Testis (tissue), 3 donors: Measurements from ENCODE around the gene ARL15. TPM values are rescaled to one million over a fixed set of nuclear protein-coding genes. Genes with fewer than 3 reads are reported as not detected.

Experiments
- DNase-seq: peaks from one replicate; pipeline ENCODE4 v3.0.0-alpha.2; 2019
- H3K27ac ChIP-seq, 2 donors: fragments of 200-600 bp; sonication (generic); one replicate each; pipeline ENCODE4 v1.5.1; 2019
- H3K27me3 ChIP-seq: fragments of 200-600 bp; sonication (generic); one replicate; pipeline ENCODE4 v1.5.1; 2019
- H3K36me3 ChIP-seq: fragments of 200-600 bp; sonication (generic); one replicate; pipeline ENCODE4 v1.5.1; 2017; ENCODE audit warnings: low read depth; ENCODE audit errors: missing control alignments
- H3K4me1 ChIP-seq: fragments of 200-600 bp; sonication (generic); one replicate; pipeline ENCODE4 v1.5.1; 2019
- H3K4me3 ChIP-seq, 2 donors: fragments of 200-600 bp; sonication (generic); one replicate each; pipeline ENCODE4 v1.5.1; 2017 to 2019
- H3K9me3 ChIP-seq: fragments of 200-600 bp; sonication (generic); one replicate; pipeline ENCODE4 v1.5.1; 2017
- POLR2A ChIP-seq: fragments of 450-650 bp; IDR thresholded peaks from one replicate; pipeline ENCODE4 v1.6.1; 2017; ENCODE audit warnings: antibody characterized with exemption, mild to moderate bottlenecking, moderate library complexity
- WGBS, 2 donors: methylation state at CpG; one replicate each; pipeline ENCODE4 v1.1.5; 2018; 5-methylcytosine and 5-hydroxymethylcytosine counted together
- intact Hi-C: fragments of 100-400 bp; cut with DNase I; formaldehyde crosslinking; loops from one replicate; pipeline ENCODE4 v1.15.1; 2023; ENCODE audit warnings: low total_unique reads
- polyA plus RNA-seq: library from polyadenylated mRNA; stranded (reverse); fragments of 350-450 nt; fragmentation: Illumina TruSeq; extraction: RNeasy Lipid Tissue Mini Kit (QIAGEN cat#74804); gene quantifications from one replicate; pipeline ENCODE4 v1.2.3, GENCODE V29; 2014; ENCODE audit warnings: low read depth, low replicate concordance; ENCODE audit not compliant: insufficient read depth
- total RNA-seq, 2 donors: library from RNA; depleted of rRNA; stranded (reverse); fragments of >200 nt; gene quantifications; one replicate each; pipeline ENCODE4 v1.2.3, GENCODE V29; 2016
- TF ChIP-seq, protein P1 (sequence below), 3 experiments: fragments of 450-650 bp in 2 of 3; fragments of 200-600 bp in 1 of 3; sonication (generic) in 1 of 3; IDR thresholded peaks; one replicate each; pipeline ENCODE4 v1.5.1; 2016 to 2019; ENCODE audit warnings: antibody characterized with exemption in 3 of 3, mild to moderate bottlenecking in 2 of 3, moderate library complexity in 1 of 3

The ARL15 gene
- total and polyA plus RNA-seq, 3 donors from 2014 or later = 36.6 to 88.6 (median 75.2) TPM

DNA sequence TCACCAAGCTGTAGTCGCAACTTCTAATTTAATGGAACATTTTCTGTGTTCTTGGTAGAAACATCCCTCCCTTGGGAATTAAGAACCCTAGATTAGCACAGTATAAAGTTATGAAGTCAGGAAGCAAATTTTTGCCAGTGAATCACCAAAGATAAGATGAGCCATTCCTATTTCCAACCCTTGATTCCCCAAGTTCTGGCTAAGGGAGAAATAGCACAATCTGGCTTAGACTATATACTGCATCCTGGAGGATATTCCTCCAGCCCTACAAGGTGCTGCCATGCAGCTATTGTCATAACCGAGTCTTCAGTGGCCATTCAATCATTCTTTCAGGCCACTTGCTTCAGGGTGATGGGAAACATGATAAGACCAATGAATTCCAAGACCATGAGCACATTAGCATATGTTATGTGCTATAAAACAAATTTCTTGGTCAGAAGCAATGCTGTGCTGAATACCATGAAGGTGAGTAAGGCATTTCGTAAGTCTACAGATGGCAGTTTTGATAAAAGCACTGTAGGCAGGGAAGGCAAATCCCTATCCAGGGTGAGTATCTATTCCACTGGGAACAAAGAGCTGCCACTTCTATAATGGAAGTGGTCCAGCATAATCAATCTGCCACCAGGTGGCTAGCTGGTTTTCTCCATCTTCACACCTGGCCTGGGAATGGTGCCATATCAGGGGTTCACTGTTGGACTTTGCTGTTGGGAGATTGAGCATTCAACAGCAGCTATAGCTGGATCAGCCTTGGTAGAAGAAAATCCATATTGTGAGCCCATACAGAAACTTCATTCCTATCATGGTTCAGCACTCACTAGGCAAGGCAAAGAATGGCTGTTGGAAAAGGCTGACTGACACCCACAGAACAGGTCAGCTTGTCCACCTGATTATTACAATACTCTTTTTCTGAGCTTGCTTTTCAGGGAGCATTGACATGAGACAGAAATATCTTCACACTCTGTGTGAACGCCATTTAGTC lies 19.6 kb upstream of the ARL15 start:
- no peak overlapping the region for H3K4me3 ChIP-seq
- intact Hi-C loops = no loop called here
- H3K36me3 ChIP-seq = no peaks in the 10 kb centered on the region
- no peak for DNase-seq
- no peaks in the 10 kb centered on the region for H3K9me3 ChIP-seq
- H3K27ac ChIP-seq = no peak overlapping the region
- TF ChIP-seq, protein P1, sequence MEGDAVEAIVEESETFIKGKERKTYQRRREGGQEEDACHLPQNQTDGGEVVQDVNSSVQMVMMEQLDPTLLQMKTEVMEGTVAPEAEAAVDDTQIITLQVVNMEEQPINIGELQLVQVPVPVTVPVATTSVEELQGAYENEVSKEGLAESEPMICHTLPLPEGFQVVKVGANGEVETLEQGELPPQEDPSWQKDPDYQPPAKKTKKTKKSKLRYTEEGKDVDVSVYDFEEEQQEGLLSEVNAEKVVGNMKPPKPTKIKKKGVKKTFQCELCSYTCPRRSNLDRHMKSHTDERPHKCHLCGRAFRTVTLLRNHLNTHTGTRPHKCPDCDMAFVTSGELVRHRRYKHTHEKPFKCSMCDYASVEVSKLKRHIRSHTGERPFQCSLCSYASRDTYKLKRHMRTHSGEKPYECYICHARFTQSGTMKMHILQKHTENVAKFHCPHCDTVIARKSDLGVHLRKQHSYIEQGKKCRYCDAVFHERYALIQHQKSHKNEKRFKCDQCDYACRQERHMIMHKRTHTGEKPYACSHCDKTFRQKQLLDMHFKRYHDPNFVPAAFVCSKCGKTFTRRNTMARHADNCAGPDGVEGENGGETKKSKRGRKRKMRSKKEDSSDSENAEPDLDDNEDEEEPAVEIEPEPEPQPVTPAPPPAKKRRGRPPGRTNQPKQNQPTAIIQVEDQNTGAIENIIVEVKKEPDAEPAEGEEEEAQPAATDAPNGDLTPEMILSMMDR (IDR thresholded peaks at IDR 0.05) = no peak
- no peak for TF ChIP-seq POLR2A
- no peaks in the 10 kb centered on the region for H3K4me1 ChIP-seq
- H3K27me3 ChIP-seq = no peaks in the 10 kb centered on the region
- 85 to 90% methylated on average over 4 of the region's 4 CpGs for WGBS, 2 donors

DNA sequence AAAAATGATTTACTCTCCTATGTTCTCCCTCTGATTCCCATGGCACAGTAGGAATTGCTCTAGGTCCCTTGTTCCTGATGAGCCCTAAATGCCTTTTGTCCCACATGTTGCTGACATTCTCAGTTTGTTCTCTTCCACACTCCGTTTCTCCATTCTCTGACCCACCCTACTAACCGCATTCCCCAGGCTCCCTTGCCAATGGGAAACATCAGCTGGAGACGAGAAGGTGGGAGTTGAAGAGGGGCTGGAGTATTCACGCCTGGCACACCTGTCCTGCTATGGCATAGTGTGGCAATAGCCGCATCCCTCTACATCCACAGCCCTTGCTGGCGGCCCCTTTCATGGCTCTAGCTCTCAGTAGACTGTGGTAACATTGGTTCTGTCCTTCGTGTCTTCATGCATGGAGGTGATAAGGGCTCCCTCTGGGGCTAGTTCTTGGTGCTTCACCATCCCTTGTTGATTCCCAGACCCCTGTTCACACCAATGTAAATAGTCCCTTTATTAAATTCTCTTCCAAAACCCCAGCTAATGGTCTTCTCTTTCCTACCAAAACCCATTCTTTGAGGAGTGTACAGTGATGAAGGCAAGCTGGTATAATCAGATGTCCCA lies 16.4 kb upstream of the ARL15 start:
- H3K27ac ChIP-seq = no peak overlapping the region
- TF ChIP-seq POLR2A = no peak
- TF ChIP-seq, protein P1 (IDR thresholded peaks at IDR 0.05) = no peak
- H3K36me3 ChIP-seq = no peaks in the 10 kb centered on the region
- H3K4me1 ChIP-seq = no peaks in the 10 kb centered on the region
- intact Hi-C loops = no loop called here
- H3K27me3 ChIP-seq = no peaks in the 10 kb centered on the region
- no peaks in the 10 kb centered on the region for H3K9me3 ChIP-seq
- H3K4me3 ChIP-seq = no peak overlapping the region
- WGBS, 2 donors = 87 to 95% methylated on average over 7 of the region's 7 CpGs
- DNase-seq = no peak

- whole genome bisulfite sequencing, 2 donors = 57 to 61% methylated on average over 5 of the region's 5 CpGs
- intact Hi-C loops = no loop called here
These were observed 15.4 kb upstream of the ARL15 start for GRCh38 chr5:54325610-54326311.

DNA sequence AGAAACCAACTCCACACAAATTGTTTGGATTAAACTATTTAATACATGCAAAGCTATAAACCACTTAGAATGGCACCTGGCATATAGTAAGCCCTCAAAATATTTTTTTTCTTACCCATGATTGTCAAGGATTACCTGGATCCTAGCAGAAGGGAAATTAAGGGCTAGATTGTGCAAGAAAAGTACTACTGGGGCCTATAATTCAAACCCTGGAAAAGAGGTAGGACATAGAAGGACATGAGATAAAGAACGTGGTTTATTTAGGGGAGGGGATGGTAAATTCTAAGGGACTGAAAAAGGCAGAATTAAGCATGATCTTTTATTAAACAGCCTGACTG lies 14.9 kb upstream of the ARL15 start:
- Histone ChIP-seq H3K27me3 (no peaks in the 10 kb centered on the region), H3K9me3 (no peaks in the 10 kb centered on the region), H3K27ac (no peak overlapping the region), H3K4me1 (peaks cover 6% of the 10 kb centered on the region), H3K4me3 (no peak overlapping the region), H3K36me3 (no peaks in the 10 kb centered on the region)
- WGBS, 2 donors = 51 to 60% methylated on average over 1 of the region's 1 CpG
- intact Hi-C loops = no loop called here
- no peak for DNase-seq
- TF ChIP-seq, protein P1 (IDR thresholded peaks at IDR 0.05) = no peak
- no peak for TF ChIP-seq POLR2A

More at GRCh38 chr5:54325610-54326311, 15.4 kb upstream of the ARL15 start:
- TF ChIP-seq POLR2A = no peak
- TF ChIP-seq, protein P1 (IDR thresholded peaks at IDR 0.05) = no peak
- no peak overlapping the region for H3K4me3 ChIP-seq
- DNase-seq = no peak
- no peaks in the 10 kb centered on the region for H3K27me3 ChIP-seq
- no peaks in the 10 kb centered on the region for H3K9me3 ChIP-seq
- H3K4me1 ChIP-seq = peaks cover 6% of the 10 kb centered on the region
- H3K36me3 ChIP-seq = no peaks in the 10 kb centered on the region
- H3K27ac ChIP-seq = no peak overlapping the region
